GM12878 (cell line): ENCODE measurements around the gene S100B. TPM values are rescaled to one million over a fixed set of nuclear protein-coding genes. Genes with fewer than 3 reads are reported as not detected.

ENCODE experiments used
- ATAC-seq: fragments of 200-7000 bp; cut with Tn5 transposase; 3 replicates; pipeline ENCODE4 v1.9.1; 2020; ENCODE audit warnings: mild to moderate bottlenecking, moderate library complexity
- BruUV-seq: library from RNA; stranded (reverse); fragments of 400-500 nt; replicated peaks from 2 replicates; lab custom pipeline; 2021; lab: Mats Ljungman, UMichigan
- CTCF ChIA-PET: fragments of 300-600 bp; sonication (Branson Sonifier 250); formaldehyde crosslinking; extraction: SDS; loops from one replicate; lab custom pipeline; 2021; ENCODE audit warnings: inconsistent platforms; lab: Yijun Ruan, JAX
- POLR2A ChIA-PET: fragments of 350-600 bp; formaldehyde crosslinking; extraction: SDS; loops from one replicate; lab custom pipeline; 2021; ENCODE audit warnings: inconsistent platforms; lab: Charles Lee
- RAD21 ChIA-PET: fragments of 300-600 bp; sonication (Branson Sonifier 250); formaldehyde crosslinking; loops from one replicate; lab custom pipeline; 2023; ENCODE audit warnings: antibody characterized with exemption; ENCODE audit not compliant: unreplicated experiment; lab: Charles Lee
- SMC1A ChIA-PET: fragments of 300-600 bp; sonication (Branson Sonifier 250); formaldehyde crosslinking; loops from one replicate; lab custom pipeline; 2023; ENCODE audit not compliant: unreplicated experiment, uncharacterized antibody; lab: Charles Lee
- DNase-seq: peaks from one replicate; pipeline ENCODE4 v3.0.0-alpha.2; 2011; ENCODE audit warnings: low read depth, low spot score
- FAIRE-seq: peaks from 3 replicates; lab custom pipeline; 2011; peaks lifted over from hg19 to GRCh38; lab: Jason Lieb, UNC
- H2AFZ ChIP-seq: 2 replicates; pipeline ENCODE4 v1.6.0; 2011; ENCODE audit warnings: low read depth, low read length, control low read depth; ENCODE audit not compliant: control insufficient read depth
- H3K27ac ChIP-seq: 2 replicates; pipeline ENCODE4 v1.5.1; 2011; ENCODE audit warnings: control low read depth; ENCODE audit not compliant: control insufficient read depth, insufficient read depth
- H3K27me3 ChIP-seq, 2 experiments: replicated peaks in 1 of 2; 2 replicates each; pipeline versions ENCODE4 v1.6.0 to v1.6.1; 2011; ENCODE audit warnings: low read length in 1 of 2; ENCODE audit not compliant: control insufficient read depth in 2 of 2, insufficient read depth in 2 of 2
- H3K36me3 ChIP-seq, 2 experiments: 2 replicates each; pipeline ENCODE4 v1.5.1; 2011; ENCODE audit warnings: low read length in 1 of 2; ENCODE audit not compliant: control insufficient read depth in 2 of 2, insufficient read depth in 2 of 2
- H3K4me1 ChIP-seq: 2 replicates; pipeline ENCODE4 v1.6.1; 2011; ENCODE audit warnings: mild to moderate bottlenecking, low read length, moderate library complexity, mixed read lengths; ENCODE audit not compliant: control insufficient read depth, insufficient read depth
- H3K4me2 ChIP-seq: 2 replicates; pipeline ENCODE4 v1.6.0; 2011; ENCODE audit warnings: control low read depth; ENCODE audit not compliant: control insufficient read depth, insufficient read depth
- H3K4me3 ChIP-seq: fragments of 200-600 bp; sonication (generic); 2 replicates; pipeline ENCODE4 v1.5.1; 2016
- H3K79me2 ChIP-seq: 2 replicates; pipeline ENCODE4 v1.6.0; 2011; ENCODE audit warnings: low read length; ENCODE audit not compliant: control insufficient read depth, insufficient read depth
- H3K9ac ChIP-seq: 2 replicates; pipeline ENCODE4 v1.8.0; 2011; ENCODE audit warnings: low read length, control low read depth, mixed read lengths; ENCODE audit not compliant: control insufficient read depth, insufficient read depth
- H3K9me3 ChIP-seq: replicated peaks from 3 replicates; pipeline ENCODE4 v1.5.1; 2011; ENCODE audit warnings: mild to moderate bottlenecking, low read length; ENCODE audit not compliant: control insufficient read depth, insufficient read depth
- H4K20me1 ChIP-seq: 2 replicates; pipeline ENCODE4 v1.6.0; 2011; ENCODE audit not compliant: control insufficient read depth, insufficient read depth
- JUNB ChIP-seq: IDR thresholded peaks from 2 replicates; pipeline ENCODE4 v1.6.1; 2016; ENCODE audit warnings: antibody characterized with exemption, mild to moderate bottlenecking
- MEF2B ChIP-seq: fragments of 450-650 bp; IDR thresholded peaks from 2 replicates; pipeline ENCODE4 v1.6.1; 2018; ENCODE audit warnings: mild to moderate bottlenecking, moderate library complexity; ENCODE audit not compliant: partially characterized antibody, poor library complexity, severe bottlenecking
- RBBP5 ChIP-seq: fragments of 200-600 bp; sonication (generic); conservative IDR thresholded peaks from 2 replicates; pipeline ENCODE4 v1.6.1; 2016
- SMC3 ChIP-seq: IDR thresholded peaks from 2 replicates; pipeline ENCODE4 v1.6.1; 2011; ENCODE audit warnings: low read length, improper control_type of control experiment, borderline replicate concordance
- SPI1 ChIP-seq: IDR thresholded peaks from 2 replicates; pipeline ENCODE4 v1.6.1; 2011; ENCODE audit warnings: low read depth, mild to moderate bottlenecking, low read length, moderate library complexity, borderline replicate concordance; ENCODE audit not compliant: insufficient read depth
- WGBS: methylation state at CpG from one replicate; pipeline ENCODE4 v1.1.6; 2016; ENCODE audit warnings: low lambda C conversion rate; ENCODE audit not compliant: insufficient replicate concordance, insufficient coverage; ENCODE audit errors: missing lambda C conversion rate; 5-methylcytosine and 5-hydroxymethylcytosine counted together
- in situ Hi-C: fragments of 300-500 bp; cut with MboI; formaldehyde crosslinking; loops from 9 replicates; pipeline ENCODE4 v1.14.3; 2018; ENCODE audit warnings: mixed read lengths
- intact Hi-C: fragments of 100-400 bp; cut with micrococcal nuclease; formaldehyde crosslinking; loops from one replicate; pipeline ENCODE4 v1.14.2; 2022; ENCODE audit not compliant: unreplicated experiment
- polyA plus RNA-seq, 11 experiments: library from polyadenylated mRNA; depleted of rRNA in 4 of 11; unstranded in 6 of 11; stranded (reverse) in 5 of 11; fragments of >200 nt; fragmentation: Nextera tagmentation in 4 of 11; fragmentation: Illumina TruSeq in 1 of 11; extraction: Ambion mirVana in 4 of 11; extraction: Trizol in 1 of 11; gene quantifications; 1 replicate in 1 of 11; 2 replicates in 10 of 11; pipeline versions ENCODE4 v1.2.1 to v1.2.3, GENCODE V29; 2011 to 2016; ENCODE audit warnings: inconsistent platforms in 2 of 11, missing spikeins in 2 of 11, low read depth in 1 of 11
- total RNA-seq, 4 experiments: library from RNA; depleted of rRNA in 3 of 4; stranded (reverse); fragments of >200 nt in 3 of 4; fragmentation: Illumina TruSeq in 1 of 4; extraction: Trizol in 1 of 4; gene quantifications; 2 replicates each; pipeline versions ENCODE4 v1.2.1 to v1.2.3, GENCODE V29; 2013 to 2021
- TF ChIP-seq, protein P1 (sequence below): fragments of 450-650 bp; IDR thresholded peaks from 2 replicates; pipeline ENCODE4 v1.6.1; 2018; ENCODE audit warnings: borderline replicate concordance, mild to moderate bottlenecking; ENCODE audit not compliant: partially characterized antibody

The S100B gene
- total and polyA plus RNA-seq, 10 of the 15 experiments (the other 5 are each of a cell fraction or from before 2014, with no cell fraction given): 0.11 to 0.22 TPM; not detected in 8

DNA sequence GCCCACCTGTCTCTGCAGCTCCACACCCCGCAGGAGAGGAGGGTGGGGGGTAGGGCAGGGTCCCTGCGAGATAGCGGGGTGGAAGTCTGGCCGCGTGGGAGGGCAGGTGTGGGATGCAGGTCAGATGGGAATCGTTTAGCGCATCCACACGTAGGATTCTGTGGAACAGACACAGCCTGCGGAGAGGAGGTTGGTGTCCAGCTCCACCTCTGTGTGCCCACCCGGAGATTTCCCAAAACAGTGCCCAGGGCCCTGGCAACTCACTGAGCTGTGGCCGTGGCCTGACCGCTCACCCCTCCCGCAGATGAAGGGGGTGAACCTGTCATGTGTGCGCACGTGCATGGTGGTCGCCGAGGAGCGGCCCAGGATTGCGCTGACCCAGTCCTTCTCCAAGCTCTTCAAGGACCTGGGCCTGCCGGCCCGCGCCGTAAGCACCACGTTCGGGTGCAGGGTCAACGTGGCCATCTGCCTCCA lies 46.9 kb downstream of the S100B start:
- Histone ChIP-seq H4K20me1 (no peaks in the 10 kb centered on the region), H3K4me3 (no peak overlapping the region), H3K79me2 (no peaks in the 10 kb centered on the region), H3K9ac (no peak overlapping the region), H3K4me2 (no peak overlapping the region), H2AFZ (no peak overlapping the region), H3K9me3 (no peaks in the 10 kb centered on the region), H3K27me3 (no peaks in the 10 kb centered on the region), H3K27ac (no peak overlapping the region), H3K36me3 (peaks cover 6 to 13% of the 10 kb centered on the region in 2 experiments; a peak in 3 of 4 replicates), H3K4me1 (peaks cover 2% of the 10 kb centered on the region; the same call in 1 of the 2 replicates)
- TF ChIP-seq SMC3: no peak
- TF ChIP-seq, protein P1, sequence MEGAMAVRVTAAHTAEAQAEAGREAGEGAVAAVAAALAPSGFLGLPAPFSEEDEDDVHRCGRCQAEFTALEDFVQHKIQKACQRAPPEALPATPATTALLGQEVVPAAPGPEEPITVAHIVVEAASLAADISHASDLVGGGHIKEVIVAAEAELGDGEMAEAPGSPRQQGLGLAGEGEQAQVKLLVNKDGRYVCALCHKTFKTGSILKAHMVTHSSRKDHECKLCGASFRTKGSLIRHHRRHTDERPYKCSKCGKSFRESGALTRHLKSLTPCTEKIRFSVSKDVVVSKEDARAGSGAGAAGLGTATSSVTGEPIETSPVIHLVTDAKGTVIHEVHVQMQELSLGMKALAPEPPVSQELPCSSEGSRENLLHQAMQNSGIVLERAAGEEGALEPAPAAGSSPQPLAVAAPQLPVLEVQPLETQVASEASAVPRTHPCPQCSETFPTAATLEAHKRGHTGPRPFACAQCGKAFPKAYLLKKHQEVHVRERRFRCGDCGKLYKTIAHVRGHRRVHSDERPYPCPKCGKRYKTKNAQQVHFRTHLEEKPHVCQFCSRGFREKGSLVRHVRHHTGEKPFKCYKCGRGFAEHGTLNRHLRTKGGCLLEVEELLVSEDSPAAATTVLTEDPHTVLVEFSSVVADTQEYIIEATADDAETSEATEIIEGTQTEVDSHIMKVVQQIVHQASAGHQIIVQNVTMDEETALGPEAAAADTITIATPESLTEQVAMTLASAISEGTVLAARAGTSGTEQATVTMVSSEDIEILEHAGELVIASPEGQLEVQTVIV: no peak
- TF ChIP-seq SPI1: no peak
- TF ChIP-seq JUNB: no peak
- TF ChIP-seq RBBP5: no peak
- no peak for TF ChIP-seq MEF2B
- ChIA-PET RAD21 (no interaction called here), CTCF (interaction anchor here (0.9 kb wide), 1 partner anchor 82 kb away, joined by 4 read pairs; no protein-coding TSS in a partner anchor), POLR2A (no interaction called here), SMC1A (interaction anchor here (0.6 to 2.0 kb wide), 4 partner anchors 56 to 232 kb away, joined by 3 to 4 read pairs (median 3); no protein-coding TSS in a partner anchor)
- no TSS peak for BruUV-seq
- intact Hi-C loops (no loop called here), in situ Hi-C loops (no loop called here)
- DNase-seq (no peak), ATAC-seq (no peak), FAIRE-seq (no peak)
- WGBS: 97% methylated on average over 21 of the region's 26 CpGs
